CD4-positive, alpha-beta T cell treated with Interferon gamma for 1 hour (primary cell): ENCODE measurements around the gene EAPP.
A peak's percentile ranks its signal among the peaks of the same experiment; 100 is the strongest.
"Not testable (repeated sequence)": the region's sequence is repeated elsewhere in the genome, so short reads cannot be mapped to it uniquely, and the experiment has no call there.

ENCODE experiments used
- DNase-seq: peaks from one replicate; pipeline ENCODE4 v3.0.0-alpha.2; 2020

Gene EAPP, protein sequence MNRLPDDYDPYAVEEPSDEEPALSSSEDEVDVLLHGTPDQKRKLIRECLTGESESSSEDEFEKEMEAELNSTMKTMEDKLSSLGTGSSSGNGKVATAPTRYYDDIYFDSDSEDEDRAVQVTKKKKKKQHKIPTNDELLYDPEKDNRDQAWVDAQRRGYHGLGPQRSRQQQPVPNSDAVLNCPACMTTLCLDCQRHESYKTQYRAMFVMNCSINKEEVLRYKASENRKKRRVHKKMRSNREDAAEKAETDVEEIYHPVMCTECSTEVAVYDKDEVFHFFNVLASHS

DNA sequence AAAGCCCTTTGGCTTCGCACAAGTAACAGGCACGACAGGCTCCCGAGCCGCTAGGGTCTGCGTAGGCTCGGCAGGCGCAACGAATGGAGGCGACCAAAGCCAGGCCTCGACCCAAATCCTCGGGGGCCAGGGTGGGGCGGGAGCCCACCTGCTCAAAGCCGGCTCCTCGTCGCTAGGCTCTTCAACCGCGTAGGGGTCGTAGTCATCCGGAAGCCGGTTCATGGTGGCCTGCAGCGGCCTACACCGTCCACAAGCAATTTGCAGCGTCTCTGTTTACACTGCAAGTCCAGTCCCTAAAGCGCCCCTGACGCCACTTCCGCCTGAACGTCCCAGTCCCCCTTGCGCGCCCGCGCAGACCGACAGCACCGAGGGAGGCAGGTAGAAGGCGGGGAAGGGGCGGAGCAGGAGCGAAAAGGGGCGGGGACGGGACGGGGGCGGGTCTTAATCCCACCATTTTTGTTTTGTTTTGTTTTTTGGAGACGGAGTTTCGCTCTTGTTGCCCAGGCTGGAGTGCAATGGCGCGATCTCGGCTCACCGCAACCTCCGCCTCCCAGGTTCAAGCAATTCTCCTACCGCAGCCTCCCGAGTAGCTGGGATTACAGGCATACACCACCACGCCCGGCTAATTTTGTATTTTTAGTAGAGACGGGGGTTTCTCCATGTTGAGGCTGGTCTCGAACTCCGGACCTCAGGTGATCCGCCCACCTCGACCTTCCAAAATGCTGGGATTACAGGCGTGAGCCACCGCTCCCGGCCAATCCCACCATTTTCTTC lies at the start of gene EAPP:
Gene EAPP, minus strand, starts transcription at position 295 of the 774 bp plus-strand sequence. Its CDS starts 73 bp downstream, at position 222.
- DNase-seq: peak; percentile 97

DNA sequence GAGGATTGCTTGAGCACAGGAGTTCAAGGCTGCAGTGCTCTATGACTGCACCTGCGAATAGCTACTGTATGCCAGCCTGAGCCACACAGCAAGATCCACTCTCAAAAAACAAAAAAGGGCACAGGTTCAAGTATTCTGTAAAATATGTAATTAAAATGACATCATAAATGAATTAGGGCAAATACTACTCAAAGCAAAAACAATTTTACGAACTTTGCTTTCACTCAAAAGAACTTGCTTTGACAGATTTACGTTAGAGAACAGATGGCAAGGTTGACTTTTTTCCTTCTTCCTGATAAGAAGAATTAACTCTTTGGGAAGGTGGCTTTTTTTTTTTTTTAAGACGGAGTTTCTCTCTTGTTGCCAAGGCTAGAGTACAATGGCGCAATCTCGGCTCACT lies 44.0 kb upstream of the EAPP start:
- DNase-seq: no peak

DNA sequence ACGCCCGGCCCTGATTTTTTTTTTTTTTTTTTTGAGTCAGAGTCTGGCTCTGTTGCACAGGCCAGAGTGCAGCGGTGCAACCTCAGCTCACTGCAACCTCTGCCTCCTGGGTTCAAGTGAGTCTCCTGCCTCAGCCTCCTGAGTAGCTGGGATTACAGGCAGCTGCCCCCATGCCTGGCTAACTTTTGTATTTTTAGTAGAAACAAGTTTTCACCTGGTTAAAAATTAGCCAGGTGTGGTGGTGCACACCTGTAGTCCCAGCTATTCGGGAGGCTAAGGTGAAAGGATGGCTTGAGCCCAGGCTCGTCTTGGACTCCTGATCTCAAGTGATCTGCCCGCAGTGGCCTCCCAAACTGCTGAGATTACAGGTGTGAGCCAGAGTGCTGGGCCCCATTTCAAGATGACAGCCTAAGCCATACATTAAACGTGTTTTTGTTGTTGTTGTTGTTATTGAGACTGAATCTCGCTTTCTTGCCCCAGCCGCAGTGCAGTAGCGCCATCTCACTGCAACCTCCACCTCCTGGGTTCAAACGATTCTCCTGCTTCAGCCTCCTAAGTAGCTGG lies 42.7 kb upstream of the EAPP start:
- DNase-seq: no peak

DNA sequence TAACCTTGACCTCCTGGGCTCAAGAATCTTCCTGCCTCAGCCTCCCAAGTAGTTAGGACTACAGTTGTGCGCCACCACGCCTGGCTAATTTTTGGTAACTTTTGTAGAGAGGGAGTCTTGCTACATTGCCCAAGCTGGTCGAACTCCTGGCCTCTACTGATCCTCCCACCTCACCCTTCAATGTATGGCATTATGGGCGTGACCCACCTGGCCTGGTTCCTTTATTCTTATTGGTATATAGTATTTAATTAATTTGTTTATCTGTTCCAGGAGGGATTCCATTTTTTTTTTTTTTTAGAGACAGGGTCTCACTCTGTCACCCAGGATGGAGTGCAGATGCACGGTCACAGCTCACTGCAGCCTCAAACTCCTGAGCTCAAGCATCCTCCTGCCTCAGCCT lies 40.9 kb upstream of the EAPP start:
- DNase-seq: no peak

DNA sequence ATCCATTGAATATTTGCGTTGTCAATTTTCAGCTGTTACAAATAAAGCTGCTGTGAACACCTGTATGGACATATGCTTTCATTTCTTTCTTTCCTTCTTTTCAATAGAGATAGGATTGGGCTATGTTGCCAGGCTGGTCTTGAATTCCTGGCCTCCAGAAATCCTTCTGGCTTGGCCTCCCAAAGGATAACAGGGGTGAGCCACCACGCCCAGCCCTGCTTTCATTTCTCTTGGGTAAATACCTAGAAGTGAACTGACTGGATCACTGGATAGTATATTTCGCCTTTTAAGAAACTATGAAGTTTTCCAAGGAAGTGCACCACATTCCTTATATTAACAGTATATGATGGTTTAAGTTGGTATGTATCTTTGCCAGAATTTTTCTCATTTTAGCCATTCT lies 32.3 kb upstream of the EAPP start:
- no peak for DNase-seq

DNA sequence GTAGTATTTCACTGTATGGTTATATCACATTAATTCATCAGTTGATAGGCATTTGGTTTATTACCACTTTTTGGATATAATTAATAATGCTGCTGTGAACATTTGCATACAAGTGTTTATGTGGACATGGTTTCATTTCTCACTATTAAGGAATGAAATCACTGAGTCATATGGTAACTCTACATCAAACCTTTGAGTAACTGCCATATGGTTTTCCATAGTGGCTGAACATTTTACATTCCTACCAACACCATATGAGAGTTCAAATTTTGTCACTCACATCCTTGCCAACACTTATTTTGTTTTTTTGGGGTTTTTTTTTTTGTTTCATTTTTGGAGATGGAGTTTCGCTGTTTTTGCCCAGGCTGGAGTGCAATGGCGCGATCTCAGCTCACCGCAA lies 30.2 kb upstream of the EAPP start:
- no peak for DNase-seq

DNA sequence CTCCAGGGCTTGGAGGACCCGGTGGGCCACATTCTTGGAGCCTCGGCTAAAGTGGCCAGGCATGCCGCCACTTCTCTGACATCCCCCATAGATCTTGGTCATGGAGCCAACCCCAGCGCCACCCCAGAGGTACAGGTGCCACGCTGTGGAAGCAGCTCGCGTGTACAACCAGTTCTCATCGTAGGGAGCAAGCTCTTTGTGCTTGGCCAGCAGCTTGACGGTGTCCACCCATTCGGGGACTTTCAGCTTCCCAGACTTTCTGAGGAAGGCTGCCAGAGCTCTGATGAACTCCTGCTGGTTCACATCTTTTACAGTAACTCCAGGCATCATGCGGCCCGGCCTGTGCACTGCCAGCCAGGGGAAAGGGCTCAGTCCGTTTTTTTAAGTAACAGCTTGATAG lies 29.3 kb upstream of the EAPP start:
- DNase-seq: no peak

DNA sequence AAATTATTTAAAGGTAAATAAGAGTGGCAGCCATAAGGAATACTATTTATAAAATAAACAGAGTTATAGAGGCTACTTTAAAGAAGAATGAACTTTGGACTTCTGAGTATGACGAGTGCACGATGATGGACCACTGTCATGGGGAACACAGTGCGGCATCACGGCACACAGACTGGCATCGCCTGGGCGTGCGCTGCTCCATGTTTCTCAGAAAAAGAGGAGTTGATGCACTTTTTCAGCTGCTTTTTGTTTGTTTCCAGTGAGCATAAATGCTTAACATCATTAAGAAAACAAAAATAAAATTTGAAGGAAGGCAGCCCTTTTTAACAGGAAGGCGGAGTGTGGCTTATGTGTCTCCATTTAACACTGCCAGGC lies 23.3 kb upstream of the EAPP start:
- DNase-seq: no peak

DNA sequence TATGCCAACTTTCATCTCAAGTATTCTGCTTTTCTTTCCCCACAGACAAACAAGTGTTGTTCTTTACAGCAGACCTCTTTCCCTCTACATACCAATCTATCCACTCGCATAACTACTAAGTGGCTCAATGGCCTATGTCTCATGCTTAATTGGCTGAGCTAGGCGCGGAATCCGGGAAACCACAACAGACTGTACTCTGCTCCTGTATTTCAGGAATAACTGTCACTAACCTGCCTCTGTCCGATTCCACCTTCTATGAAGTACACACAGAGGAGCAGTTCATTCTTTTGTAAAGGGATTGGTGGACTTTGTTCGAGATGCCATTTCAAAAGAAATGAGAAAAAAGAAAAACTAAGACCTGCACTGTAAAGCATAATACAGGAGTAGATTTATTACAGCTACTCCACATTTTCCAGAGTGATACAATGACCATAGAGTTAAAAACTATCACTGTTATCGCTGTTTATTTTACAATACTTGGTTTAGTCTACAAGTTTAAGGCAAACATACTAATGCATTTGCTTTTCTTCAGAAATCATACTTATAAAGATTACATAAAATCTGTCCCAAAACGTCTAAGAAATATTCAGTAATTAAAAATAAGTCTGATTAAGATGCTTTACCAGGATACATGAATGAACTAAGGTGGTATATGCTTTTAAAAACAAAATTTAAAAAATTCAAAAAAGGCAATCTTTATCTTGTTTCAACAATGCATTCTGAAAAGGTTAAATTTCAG lies 22.7 kb upstream of the EAPP start:
- DNase-seq: not testable (repeated sequence)

DNA sequence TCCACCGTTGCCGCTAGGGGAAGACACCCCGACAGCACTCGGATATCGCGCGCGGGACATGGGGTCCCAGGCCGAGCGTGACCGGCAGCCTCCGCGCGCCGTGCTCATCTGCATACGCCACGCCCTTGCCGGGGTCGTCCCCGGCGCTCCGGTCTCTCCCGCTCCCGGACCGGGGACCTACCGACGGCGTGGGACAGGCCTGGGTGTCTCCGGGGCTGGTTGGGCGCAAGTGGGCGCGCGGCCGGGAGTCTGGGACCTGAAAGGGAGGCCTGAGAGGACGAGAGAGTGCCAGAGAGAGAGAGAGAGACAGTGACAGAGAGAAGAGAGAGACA lies 17.0 kb upstream of the EAPP start:
- DNase-seq: not testable (repeated sequence)

DNA sequence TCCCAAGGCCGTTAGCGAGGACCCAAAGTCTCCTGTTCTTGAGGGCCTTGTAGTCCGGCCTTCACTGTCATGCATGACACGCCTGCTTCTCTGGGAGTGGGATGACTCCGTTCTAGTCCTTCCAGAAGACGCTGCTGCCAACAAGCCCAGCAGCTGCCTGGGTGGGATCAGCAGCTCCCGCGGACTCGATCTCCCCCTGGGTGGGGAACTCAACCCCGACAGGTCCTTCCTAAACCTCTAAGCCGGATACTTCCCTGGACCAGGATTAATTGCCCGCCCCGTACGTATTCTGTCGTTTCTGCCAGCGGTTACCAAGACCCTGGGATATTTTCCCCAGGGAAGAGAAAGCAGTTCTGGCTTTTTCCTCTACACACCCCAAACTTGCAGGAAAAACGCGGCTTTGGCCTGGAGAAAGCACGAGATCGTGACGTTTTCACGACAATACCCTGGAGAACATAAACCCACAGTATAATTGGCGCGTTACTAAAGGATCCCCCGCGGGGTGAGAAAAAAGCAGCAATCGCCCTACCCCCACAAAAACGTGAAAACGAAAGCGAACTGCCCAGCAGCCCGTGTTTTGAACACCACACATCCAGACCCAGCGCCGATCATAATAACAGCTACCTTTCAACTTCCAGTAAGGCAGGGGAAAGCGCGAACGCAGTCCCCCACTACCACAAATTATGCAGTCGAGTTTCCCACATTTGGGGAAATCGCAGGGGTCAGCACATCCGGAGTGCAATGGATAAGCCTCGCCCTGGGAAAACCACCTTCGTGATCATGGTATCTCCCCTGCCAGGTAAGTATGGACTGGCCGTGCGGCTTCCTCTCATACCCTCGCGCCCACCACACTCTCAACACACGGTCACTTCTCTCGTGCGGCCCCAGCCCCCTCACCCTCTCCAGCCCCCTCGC lies 16.3 kb upstream of the EAPP start:
- DNase-seq: not testable (repeated sequence)

DNA sequence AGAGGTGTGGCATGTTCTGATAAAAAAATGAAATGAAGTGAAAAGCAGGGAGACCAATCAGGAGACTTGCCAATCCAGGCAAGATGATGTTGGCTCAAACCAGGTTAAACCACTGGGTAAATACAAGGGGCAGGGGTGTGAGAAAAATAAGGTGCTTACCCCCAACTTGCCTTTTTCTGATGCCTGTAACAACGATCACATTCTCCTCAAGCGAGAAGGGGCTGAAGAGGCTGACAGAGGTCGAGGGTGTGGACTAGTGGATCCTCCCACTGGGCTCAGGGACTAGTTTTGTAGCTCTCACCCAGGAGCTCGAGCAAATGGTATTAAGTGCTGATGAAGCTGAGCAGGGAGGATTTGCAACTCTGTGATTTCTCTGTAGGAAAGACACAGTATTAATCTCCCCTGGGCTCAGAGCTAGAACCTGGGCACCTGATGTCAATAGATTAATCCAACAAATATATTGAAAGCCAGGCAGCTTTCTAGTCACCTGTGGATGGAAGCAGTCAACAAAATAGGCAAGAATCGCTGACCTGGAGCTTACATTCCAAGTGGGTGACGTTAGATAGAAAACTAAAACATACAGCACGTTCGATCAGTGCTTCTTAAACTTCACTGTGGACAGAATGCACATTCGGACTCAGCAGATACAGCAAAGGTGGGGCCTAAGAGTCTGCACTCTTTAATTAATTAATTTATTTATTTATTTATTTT lies 15.2 kb upstream of the EAPP start:
- no peak for DNase-seq

DNA sequence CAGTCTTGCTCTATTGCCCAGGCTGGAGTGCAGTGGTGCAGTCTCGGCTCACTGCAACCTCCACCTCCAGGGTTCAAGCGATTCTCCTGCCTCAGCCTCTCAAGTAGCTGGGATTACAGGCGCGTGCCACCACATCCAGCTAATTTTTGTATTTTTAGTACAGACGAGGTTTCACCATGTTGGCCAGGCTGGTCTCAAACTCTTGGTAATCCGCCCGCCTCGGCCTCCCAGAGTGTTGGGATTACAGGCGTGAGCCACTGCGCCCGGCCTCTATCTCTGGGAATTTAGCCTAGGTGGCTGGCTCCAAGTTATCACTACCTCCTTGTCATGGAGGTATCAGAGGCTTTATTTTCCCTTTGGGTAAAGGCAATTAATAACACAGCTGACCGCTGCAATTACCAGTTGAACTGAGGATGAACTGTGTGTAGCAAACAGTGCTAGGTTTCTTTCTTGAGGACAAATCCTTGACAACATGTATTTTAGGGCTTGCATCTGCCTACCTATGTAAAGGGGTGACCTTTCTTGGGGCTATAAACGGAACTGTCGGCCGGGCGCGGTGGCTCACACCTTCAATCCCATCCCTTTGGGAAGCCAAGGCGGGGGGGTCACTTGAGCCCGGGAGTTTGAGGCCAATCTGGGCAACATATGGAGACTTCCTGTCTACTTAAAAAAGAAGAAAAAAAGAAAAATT lies 9.9 kb upstream of the EAPP start:
- not testable (repeated sequence) for DNase-seq

DNA sequence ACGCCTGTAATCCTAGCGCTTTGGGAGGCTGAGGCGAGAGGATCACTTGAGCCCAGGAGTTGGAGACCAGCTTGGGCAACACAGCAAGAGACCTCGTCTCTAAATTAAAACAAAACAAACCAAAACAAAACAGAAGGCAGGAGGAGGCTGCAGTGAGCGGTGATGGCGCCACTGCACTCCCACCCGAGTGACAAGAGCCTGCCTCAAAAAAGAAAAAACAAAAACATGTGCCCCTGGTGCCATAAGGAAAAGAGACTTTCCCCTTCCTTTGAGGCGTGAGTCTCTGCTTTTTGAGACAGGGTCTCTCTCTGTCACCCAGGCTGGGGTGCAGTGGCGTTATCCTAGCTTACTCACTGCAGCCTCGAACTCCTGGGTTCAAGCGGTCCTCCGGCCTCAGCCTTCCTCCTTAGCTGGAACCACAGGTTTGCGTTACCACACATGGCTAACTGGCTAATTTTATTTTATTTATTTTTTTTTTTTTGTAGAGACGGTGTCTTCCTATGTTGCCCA lies 9.0 kb upstream of the EAPP start:
- no peak for DNase-seq

DNA sequence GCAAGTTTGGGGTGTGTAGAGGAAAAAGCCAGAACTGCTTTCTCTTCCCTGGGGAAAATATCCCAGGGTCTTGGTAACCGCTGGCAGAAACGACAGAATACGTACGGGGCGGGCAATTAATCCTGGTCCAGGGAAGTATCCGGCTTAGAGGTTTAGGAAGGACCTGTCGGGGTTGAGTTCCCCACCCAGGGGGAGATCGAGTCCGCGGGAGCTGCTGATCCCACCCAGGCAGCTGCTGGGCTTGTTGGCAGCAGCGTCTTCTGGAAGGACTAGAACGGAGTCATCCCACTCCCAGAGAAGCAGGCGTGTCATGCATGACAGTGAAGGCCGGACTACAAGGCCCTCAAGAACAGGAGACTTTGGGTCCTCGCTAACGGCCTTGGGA lies 7.6 kb upstream of the EAPP start:
- not testable (repeated sequence) for DNase-seq

DNA sequence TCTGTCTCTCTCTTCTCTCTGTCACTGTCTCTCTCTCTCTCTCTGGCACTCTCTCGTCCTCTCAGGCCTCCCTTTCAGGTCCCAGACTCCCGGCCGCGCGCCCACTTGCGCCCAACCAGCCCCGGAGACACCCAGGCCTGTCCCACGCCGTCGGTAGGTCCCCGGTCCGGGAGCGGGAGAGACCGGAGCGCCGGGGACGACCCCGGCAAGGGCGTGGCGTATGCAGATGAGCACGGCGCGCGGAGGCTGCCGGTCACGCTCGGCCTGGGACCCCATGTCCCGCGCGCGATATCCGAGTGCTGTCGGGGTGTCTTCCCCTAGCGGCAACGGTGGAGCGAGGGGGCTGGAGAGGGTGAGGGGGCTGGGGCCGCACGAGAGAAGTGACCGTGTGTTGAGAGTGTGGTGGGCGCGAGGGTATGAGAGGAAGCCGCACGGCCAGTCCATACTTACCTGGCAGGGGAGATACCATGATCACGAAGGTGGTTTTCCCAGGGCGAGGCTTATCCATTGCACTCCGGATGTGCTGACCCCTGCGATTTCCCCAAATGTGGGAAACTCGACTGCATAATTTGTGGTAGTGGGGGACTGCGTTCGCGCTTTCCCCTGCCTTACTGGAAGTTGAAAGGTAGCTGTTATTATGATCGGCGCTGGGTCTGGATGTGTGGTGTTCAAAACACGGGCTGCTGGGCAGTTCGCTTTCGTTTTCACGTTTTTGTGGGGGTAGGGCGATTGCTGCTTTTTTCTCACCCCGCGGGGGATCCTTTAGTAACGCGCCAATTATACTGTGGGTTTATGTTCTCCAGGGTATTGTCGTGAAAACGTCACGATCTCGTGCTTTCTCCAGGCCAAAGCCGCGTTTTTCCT lies 7.0 kb upstream of the EAPP start:
- DNase-seq: not testable (repeated sequence)

DNA sequence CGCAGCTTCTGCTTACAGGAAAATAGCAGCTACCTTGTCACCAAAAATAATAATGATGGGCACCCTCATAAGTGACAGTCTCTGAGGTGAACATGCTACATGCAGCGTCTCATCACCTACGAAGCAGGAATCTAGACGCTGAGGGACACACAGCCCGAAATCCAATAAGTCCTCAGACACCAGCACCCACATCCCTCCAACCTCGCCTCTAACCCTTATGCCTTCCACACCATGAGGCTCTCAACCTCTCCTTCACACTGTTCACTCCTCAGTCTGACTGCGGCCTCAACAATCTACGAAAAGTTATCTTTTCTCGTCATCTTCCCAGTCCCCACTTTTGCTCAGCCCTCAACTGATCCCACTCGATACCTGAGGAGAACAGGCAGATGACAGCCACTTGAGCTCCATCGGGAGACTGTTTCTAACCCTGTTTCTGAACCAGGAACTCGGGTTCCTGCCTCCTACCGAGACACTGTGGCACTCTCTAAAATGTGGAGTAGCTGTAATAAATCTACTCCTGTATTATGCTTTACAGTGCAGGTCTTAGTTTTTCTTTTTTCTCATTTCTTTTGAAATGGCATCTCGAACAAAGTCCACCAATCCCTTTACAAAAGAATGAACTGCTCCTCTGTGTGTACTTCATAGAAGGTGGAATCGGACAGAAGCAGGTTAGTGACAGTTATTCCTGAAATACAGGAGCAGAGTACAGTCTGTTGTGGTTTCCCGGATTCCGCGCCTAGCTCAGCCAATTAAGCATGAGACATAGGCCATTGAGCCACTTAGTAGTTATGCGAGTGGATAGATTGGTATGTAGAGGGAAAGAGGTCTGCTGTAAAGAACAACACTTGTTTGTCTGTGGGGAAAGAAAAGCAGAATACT lies 919 bp upstream of the EAPP start:
- DNase-seq: not testable (repeated sequence)

DNA sequence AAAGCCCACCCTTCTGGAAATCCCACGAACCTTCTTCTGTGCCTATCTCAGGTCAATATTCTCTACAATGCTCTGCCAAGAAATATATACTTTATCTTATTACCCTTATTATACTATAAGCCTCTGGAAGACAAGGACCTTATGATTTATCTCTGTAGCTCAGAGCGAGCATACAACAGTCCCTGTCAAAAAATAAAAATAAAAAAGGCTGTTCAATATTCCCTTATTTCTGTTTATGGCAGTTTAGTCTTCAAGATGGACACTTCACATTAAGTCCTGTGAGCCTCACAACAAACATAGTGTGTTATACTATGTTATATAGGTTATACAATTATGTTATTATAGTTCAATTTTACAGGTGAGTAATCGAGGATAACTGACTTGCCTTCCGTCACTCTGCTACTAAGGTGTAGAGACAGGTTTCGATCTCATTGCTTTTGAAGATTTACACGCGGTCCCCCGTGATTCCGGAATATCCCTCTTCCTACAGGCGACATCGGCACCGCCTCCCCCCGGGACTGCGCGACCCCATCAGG lies 562 bp downstream of the EAPP start:
- no peak for DNase-seq

DNA sequence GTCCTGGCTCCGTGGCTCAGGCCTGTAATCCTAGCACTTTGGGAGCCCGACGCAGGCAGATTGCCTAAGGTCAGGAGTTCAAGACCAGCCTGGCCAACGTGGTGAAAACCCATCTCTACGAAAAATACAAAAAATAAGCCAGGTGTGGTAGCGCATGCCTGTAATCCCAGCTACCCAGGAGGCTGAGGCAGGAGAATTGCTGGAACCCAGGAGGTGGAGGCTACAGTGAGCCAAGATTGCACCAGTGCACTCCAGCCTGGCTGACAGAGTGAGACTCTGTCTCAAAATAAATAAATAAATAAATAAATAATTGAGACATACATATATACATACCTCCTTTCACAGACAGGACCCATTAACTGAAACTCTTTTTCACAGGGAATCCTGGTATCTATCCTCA lies 1.4 kb downstream of the EAPP start:
- DNase-seq: not testable (repeated sequence)
